ENCODE measurements around the gene TP53INP2.
"Not testable (repeated sequence)": the region's sequence is repeated elsewhere in the genome, so short reads cannot be mapped to it uniquely, and the experiment has no call there.

Gene TP53INP2

GRCh38 chr20:34706302-34706875 is 2.2 kb downstream of the TP53INP2 start:
- DNase-seq: no peak

GRCh38 chr20:34706912-34707784 is 3.0 kb downstream of the TP53INP2 start:
- DNase-seq: no peak

- peak in 1 of 2 donors; percentile 41 for DNase-seq
Observed at GRCh38 chr20:34708621-34709043, 4.5 kb downstream of the TP53INP2 start.

GRCh38 chr20:34709044-34709830 is 5.1 kb downstream of the TP53INP2 start:
- peak; percentile 77 to 91 for DNase-seq

GRCh38 chr20:34709831-34710567 is 5.9 kb downstream of the TP53INP2 start:
- DNase-seq: peak; percentile 77 to 91

GRCh38 chr20:34710568-34710839 is 6.4 kb downstream of the TP53INP2 start:
- DNase-seq: no peak

- no peak for DNase-seq
Observed at GRCh38 chr20:34710861-34711574, 6.9 kb downstream of the TP53INP2 start.

GRCh38 chr20:34711813-34712430 is 7.8 kb downstream of the TP53INP2 start:
- DNase-seq: no peak

- no peak for DNase-seq
Observed at GRCh38 chr20:34712525-34713192, 8.5 kb downstream of the TP53INP2 start.

- DNase-seq: no peak
Observed at GRCh38 chr20:34713194-34713943, 9.2 kb downstream of the TP53INP2 start.

- not testable (repeated sequence) for DNase-seq
Observed at GRCh38 chr20:34713944-34714515, 9.9 kb downstream of the TP53INP2 start.

- no peak for DNase-seq
Observed at GRCh38 chr20:34715384-34715783, 11.2 kb downstream of the TP53INP2 start.

- DNase-seq: no peak
Observed at GRCh38 chr20:34716921-34717229, 12.7 kb downstream of the TP53INP2 start.

- DNase-seq: no peak
Observed at GRCh38 chr20:34717230-34718095, 13.3 kb downstream of the TP53INP2 start.

GRCh38 chr20:34719242-34720017 is 15.3 kb downstream of the TP53INP2 start:
- not testable (repeated sequence) for DNase-seq

- peak in 1 of 2 donors; percentile 13 for DNase-seq
Observed at GRCh38 chr20:34720266-34720665, 16.1 kb downstream of the TP53INP2 start.

GRCh38 chr20:34722560-34722959 is 18.4 kb downstream of the TP53INP2 start:
- not testable (repeated sequence) for DNase-seq

GRCh38 chr20:34724172-34724571 is 20.0 kb downstream of the TP53INP2 start:
- no peak for DNase-seq

Data from hippocampal formation (tissue), 2 donors.